Neuron (in vitro differentiated cells): Measurements from ENCODE around the gene FAT1.
"Not testable (repeated sequence)": the region's sequence is repeated elsewhere in the genome, so short reads cannot be mapped to it uniquely, and the experiment has no call there.

Experiments used
- H2AFZ ChIP-seq: one replicate; pipeline ENCODE4 v1.6.1; 2013; ENCODE audit warnings: low read depth, mild to moderate bottlenecking, inconsistent platforms, low read length, moderate library complexity
- H3K27me3 ChIP-seq: one replicate; pipeline ENCODE4 v1.6.1; 2013; ENCODE audit warnings: low read length; ENCODE audit not compliant: insufficient read depth
- H3K36me3 ChIP-seq: one replicate; pipeline ENCODE4 v1.6.1; 2013; ENCODE audit warnings: low read length; ENCODE audit not compliant: insufficient read depth
- H3K4me1 ChIP-seq: one replicate; pipeline ENCODE4 v1.6.1; 2013; ENCODE audit warnings: low read length; ENCODE audit not compliant: insufficient read depth
- H3K4me3 ChIP-seq: 2 replicates; pipeline ENCODE4 v1.5.1; 2013; ENCODE audit warnings: mild to moderate bottlenecking, low read length, moderate library complexity
- H3K9me3 ChIP-seq: one replicate; pipeline ENCODE4 v1.6.1; 2013; ENCODE audit warnings: low read length

The FAT1 gene

DNA sequence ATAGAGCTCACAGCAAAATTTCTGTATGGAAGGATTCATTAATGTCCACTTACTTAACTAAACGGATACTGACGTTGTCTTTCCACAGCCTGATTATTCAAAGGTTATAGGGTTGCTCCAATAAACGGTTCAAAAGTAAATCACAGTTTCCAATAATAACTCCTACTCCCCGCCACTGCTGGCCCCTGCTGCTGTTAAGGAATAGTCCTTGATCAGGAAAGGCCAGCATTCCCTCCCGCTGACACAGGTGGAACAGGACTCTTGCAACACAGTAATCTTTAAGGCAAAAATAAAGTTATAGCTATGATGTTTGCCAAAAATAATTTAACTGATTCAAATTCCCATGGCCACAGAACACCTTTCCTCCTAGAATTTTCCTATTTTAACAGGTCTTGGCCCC is 53.9 kb downstream of the FAT1 start:
- Histone ChIP-seq H2AFZ (no peak overlapping the region), H3K4me1 (peaks cover 3% of the 10 kb centered on the region), H3K4me3 (no peak overlapping the region), H3K36me3 (peaks cover 5% of the 10 kb centered on the region), H3K9me3 (peaks cover 8% of the 10 kb centered on the region), H3K27me3 (no peaks in the 10 kb centered on the region)

GRCh38 chr4:186669159-186669731 is 54.4 kb downstream of the FAT1 start:
- H3K27me3 ChIP-seq = no peaks in the 10 kb centered on the region
- peaks cover 3% of the 10 kb centered on the region for H3K4me1 ChIP-seq
- peaks cover 5% of the 10 kb centered on the region for H3K36me3 ChIP-seq
- no peak overlapping the region for H2AFZ ChIP-seq
- H3K9me3 ChIP-seq = peaks cover 8% of the 10 kb centered on the region
- H3K4me3 ChIP-seq = no peak overlapping the region

- no peak overlapping the region for H2AFZ ChIP-seq
- H3K4me3 ChIP-seq = no peak overlapping the region
- H3K9me3 ChIP-seq = peaks cover 8% of the 10 kb centered on the region
- H3K4me1 ChIP-seq = peaks cover 3% of the 10 kb centered on the region
- H3K27me3 ChIP-seq = no peaks in the 10 kb centered on the region
- H3K36me3 ChIP-seq = peaks cover 10% of the 10 kb centered on the region
These were observed 56.9 kb downstream of the FAT1 start for GRCh38 chr4:186666750-186667149.

DNA sequence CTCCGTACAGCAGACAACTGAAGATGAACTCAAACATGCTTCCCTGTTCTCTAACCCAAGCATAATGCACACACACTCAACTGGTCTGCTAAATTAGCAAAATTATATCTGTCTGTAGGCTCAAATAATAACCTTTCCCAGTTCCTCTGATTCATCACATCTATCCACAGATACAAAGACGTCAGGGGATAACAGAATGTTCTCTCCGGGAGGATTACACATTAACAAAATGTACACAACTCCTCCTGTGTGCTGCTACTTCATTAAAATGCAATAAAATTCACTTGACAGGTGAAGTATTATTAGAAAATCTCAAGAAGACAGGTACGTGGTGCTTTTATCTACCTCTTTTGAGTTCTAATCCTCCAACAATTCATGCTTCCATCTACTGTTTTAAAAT is 57.4 kb downstream of the FAT1 start:
- Histone ChIP-seq H3K36me3 (peaks cover 10% of the 10 kb centered on the region), H3K9me3 (peaks cover 8% of the 10 kb centered on the region), H3K4me3 (no peak overlapping the region), H3K27me3 (no peaks in the 10 kb centered on the region), H3K4me1 (peaks cover 3% of the 10 kb centered on the region), H2AFZ (no peak overlapping the region)

- H3K4me1 ChIP-seq = peaks cover 18% of the 10 kb centered on the region
- no peak overlapping the region for H2AFZ ChIP-seq
- H3K4me3 ChIP-seq = no peak overlapping the region
- H3K27me3 ChIP-seq = no peaks in the 10 kb centered on the region
- peaks cover 15% of the 10 kb centered on the region for H3K36me3 ChIP-seq
- H3K9me3 ChIP-seq = peaks cover 2% of the 10 kb centered on the region
These were observed 63.3 kb downstream of the FAT1 start for GRCh38 chr4:186660403-186660802.

GRCh38 chr4:186659935-186660334 is 63.7 kb downstream of the FAT1 start:
- Histone ChIP-seq H3K36me3 (peaks cover 15% of the 10 kb centered on the region), H2AFZ (no peak overlapping the region), H3K4me1 (peaks cover 18% of the 10 kb centered on the region), H3K9me3 (peaks cover 2% of the 10 kb centered on the region), H3K4me3 (no peak overlapping the region), H3K27me3 (no peaks in the 10 kb centered on the region)

DNA sequence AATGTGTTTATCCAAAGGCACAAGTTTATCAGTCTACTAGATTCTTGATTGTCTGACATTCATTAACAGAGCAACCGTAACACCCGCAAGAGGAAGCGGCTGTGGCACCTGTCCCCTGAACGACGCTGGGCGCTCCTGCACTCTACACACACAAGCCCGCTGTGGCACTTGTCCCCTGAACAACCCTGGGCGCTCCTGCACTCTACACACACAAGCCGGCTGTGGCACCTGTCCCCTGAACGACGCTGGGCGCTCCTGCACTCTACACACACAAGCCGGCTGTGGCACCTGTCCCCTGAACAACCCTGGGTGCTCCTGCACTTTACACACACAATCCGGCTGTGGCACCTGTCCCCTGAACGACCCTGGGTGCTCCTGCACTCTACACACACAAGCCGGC is 64.2 kb downstream of the FAT1 start:
- H3K27me3 ChIP-seq, H3K9me3 ChIP-seq, H2AFZ ChIP-seq, H3K4me3 ChIP-seq: not testable (repeated sequence)
- H3K36me3 ChIP-seq = peaks cover 15% of the 10 kb centered on the region
- peaks cover 18% of the 10 kb centered on the region for H3K4me1 ChIP-seq

DNA sequence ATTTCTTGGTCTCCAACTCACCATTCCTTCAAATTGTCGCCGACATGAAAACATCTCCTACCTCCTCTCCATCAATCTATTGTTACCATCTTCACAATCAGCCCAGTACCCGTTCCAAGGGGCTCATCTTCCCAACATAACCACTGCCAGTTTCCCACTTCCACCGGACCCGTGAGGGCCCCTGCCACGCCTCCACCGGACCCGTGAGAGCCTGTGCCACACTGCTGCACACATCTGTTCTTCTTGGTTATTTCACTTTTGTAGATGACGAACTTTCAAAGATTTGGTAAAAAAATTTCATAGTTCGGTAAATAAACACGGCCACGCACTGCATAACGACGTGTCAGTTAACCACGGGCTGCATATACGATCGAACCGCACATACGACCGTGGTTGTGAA is 65.0 kb downstream of the FAT1 start:
- H2AFZ ChIP-seq = no peak overlapping the region
- peaks cover 2% of the 10 kb centered on the region for H3K9me3 ChIP-seq
- peaks cover 15% of the 10 kb centered on the region for H3K36me3 ChIP-seq
- no peak overlapping the region for H3K4me3 ChIP-seq
- peaks cover 20% of the 10 kb centered on the region for H3K4me1 ChIP-seq
- H3K27me3 ChIP-seq = no peaks in the 10 kb centered on the region

- H3K4me1 ChIP-seq = peaks cover 20% of the 10 kb centered on the region
- H3K4me3 ChIP-seq = no peak overlapping the region
- no peak overlapping the region for H2AFZ ChIP-seq
- peaks cover 2% of the 10 kb centered on the region for H3K9me3 ChIP-seq
- H3K36me3 ChIP-seq = peaks cover 9% of the 10 kb centered on the region
- no peaks in the 10 kb centered on the region for H3K27me3 ChIP-seq
These were observed 65.9 kb downstream of the FAT1 start for GRCh38 chr4:186657764-186658163.

DNA sequence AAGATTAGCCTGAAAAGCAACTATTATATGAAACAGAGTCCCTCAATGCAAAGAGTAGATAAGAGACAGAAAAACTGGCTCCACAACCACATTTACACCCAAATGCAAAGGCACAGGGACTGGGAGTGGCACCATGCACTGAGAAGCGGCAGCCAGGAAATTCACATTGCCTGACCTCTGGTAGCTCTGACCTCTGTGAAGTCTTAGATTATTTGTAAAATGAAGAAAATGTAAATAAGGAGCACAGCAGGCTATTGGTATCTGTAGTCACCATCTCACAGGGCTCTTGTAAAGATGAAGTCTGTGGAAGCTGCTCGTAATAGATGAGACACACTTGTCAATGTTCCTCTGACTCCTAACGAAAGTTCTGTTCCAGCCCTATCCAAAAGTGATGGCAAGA is 69.7 kb downstream of the FAT1 start:
- peaks cover 20% of the 10 kb centered on the region for H3K4me1 ChIP-seq
- H3K9me3 ChIP-seq = peaks cover 4% of the 10 kb centered on the region
- H3K36me3 ChIP-seq = peaks cover 18% of the 10 kb centered on the region
- H2AFZ ChIP-seq = no peak overlapping the region
- no peak overlapping the region for H3K4me3 ChIP-seq
- no peaks in the 10 kb centered on the region for H3K27me3 ChIP-seq

GRCh38 chr4:186651624-186652023 is 72.0 kb downstream of the FAT1 start:
- Histone ChIP-seq H3K36me3 (peaks cover 22% of the 10 kb centered on the region), H3K4me3 (no peak overlapping the region)

GRCh38 chr4:186651181-186651603 is 72.5 kb downstream of the FAT1 start:
- Histone ChIP-seq H3K27me3 (no peaks in the 10 kb centered on the region), H3K4me3 (no peak overlapping the region), H3K9me3 (peaks cover 4% of the 10 kb centered on the region), H3K4me1 (peaks cover 2% of the 10 kb centered on the region), H2AFZ (no peak overlapping the region), H3K36me3 (peaks cover 22% of the 10 kb centered on the region)

More at GRCh38 chr4:186651624-186652023, 72.0 kb downstream of the FAT1 start:
- peaks cover 4% of the 10 kb centered on the region for H3K9me3 ChIP-seq
- no peaks in the 10 kb centered on the region for H3K27me3 ChIP-seq
- no peak overlapping the region for H2AFZ ChIP-seq
- H3K4me1 ChIP-seq = peaks cover 2% of the 10 kb centered on the region

GRCh38 chr4:186650401-186651180 is 73.1 kb downstream of the FAT1 start:
- Histone ChIP-seq H3K27me3 (no peaks in the 10 kb centered on the region), H3K4me1 (peaks cover 2% of the 10 kb centered on the region), H3K4me3 (no peak overlapping the region), H3K36me3 (peaks cover 22% of the 10 kb centered on the region), H3K9me3 (peaks cover 4% of the 10 kb centered on the region), H2AFZ (no peak overlapping the region)
